HCT116 (cell line): ENCODE data around the gene TEX29. TPM values are rescaled to one million over a fixed set of nuclear protein-coding genes. Genes with fewer than 3 reads are reported as not detected.

Experiments used
- ATAC-seq: fragments of 200-7000 bp; cut with Tn5 transposase; 2 replicates; pipeline ENCODE4 v1.9.1; 2020; ENCODE audit warnings: mild to moderate bottlenecking, moderate library complexity
- BruUV-seq: library from RNA; stranded (reverse); fragments of 400-500 nt; replicated peaks from 2 replicates; lab custom pipeline; 2021; lab: Mats Ljungman, UMichigan
- CTCF ChIA-PET: fragments of 300-600 bp; sonication (Branson Sonifier 250); formaldehyde crosslinking; loops from one replicate; lab custom pipeline; 2021; ENCODE audit warnings: antibody characterized with exemption; lab: Charles Lee
- POLR2A ChIA-PET: fragments of 300-600, 350-600 bp; sonication (Branson Sonifier 250); formaldehyde crosslinking; loops from one replicate; lab custom pipeline; 2021; ENCODE audit warnings: antibody characterized with exemption; lab: Charles Lee
- RAD21 ChIA-PET, 2 experiments: fragments of 300-600 bp; sonication (Branson Sonifier 250); formaldehyde crosslinking; loops; one replicate each; lab custom pipeline; 2023; ENCODE audit warnings: low total read pairs in 2 of 2; ENCODE audit not compliant: uncharacterized antibody in 2 of 2, unreplicated experiment in 2 of 2, low non-redundant PET in 1 of 2; lab: Charles Lee
- DNase-seq: peaks from one replicate; pipeline ENCODE4 v3.0.0-alpha.2; 2010; ENCODE audit warnings: low read depth, low spot score
- H2AFZ ChIP-seq: fragments of 200-600 bp; shearing (Covaris generic), sonication (generic); 2 replicates; pipeline ENCODE4 v1.6.1; 2017; ENCODE audit warnings: low read depth, mixed run types, mixed read lengths, antibody characterized with exemption, low read length; ENCODE audit not compliant: poor library complexity, severe bottlenecking
- H3K27ac ChIP-seq: 2 replicates; pipeline ENCODE4 v1.5.1; 2012; ENCODE audit warnings: low read depth, low read length
- H3K27me3 ChIP-seq: fragments of 200-600 bp; sonication (generic); 2 replicates; pipeline ENCODE4 v1.6.1; 2016; ENCODE audit warnings: mixed run types, low read length, mixed read lengths; ENCODE audit not compliant: insufficient read depth
- H3K36me3 ChIP-seq, 2 experiments: fragments of 200-500 bp in 1 of 2; fragments of 200-600 bp in 1 of 2; sonication (Bioruptor generic) in 1 of 2; sonication (generic) in 1 of 2; 2 replicates each; pipeline versions ENCODE4 v1.5.1 to v1.6.1; 2014 to 2016; ENCODE audit warnings: low read length in 2 of 2, inconsistent platforms in 1 of 2, mixed read lengths in 1 of 2, mixed run types in 1 of 2; ENCODE audit not compliant: insufficient read depth in 2 of 2, control insufficient read depth in 1 of 2
- H3K4me1 ChIP-seq, 2 experiments: fragments of 200-600 bp in 1 of 2; sonication (generic) in 1 of 2; 2 replicates each; pipeline versions ENCODE4 v1.5.1 to v1.6.1; 2012 to 2017; ENCODE audit warnings: low read length in 2 of 2, inconsistent platforms in 1 of 2, mild to moderate bottlenecking in 1 of 2, mixed read lengths in 1 of 2, mixed run types in 1 of 2, moderate library complexity in 1 of 2; ENCODE audit not compliant: insufficient read depth in 2 of 2, control insufficient read depth in 1 of 2
- H3K4me2 ChIP-seq: fragments of 200-600 bp; sonication (generic); 2 replicates; pipeline ENCODE4 v1.6.1; 2017; ENCODE audit warnings: mixed run types, low read length, mixed read lengths
- H3K4me3 ChIP-seq, 2 experiments: fragments of 200-600 bp in 1 of 2; sonication (generic) in 1 of 2; replicated peaks in 1 of 2; 2 replicates each; pipeline ENCODE4 v1.5.1; 2011 to 2016; ENCODE audit warnings: low read length in 2 of 2, control low read depth in 1 of 2, low read depth in 1 of 2, mild to moderate bottlenecking in 1 of 2, mixed read lengths in 1 of 2, mixed run types in 1 of 2
- H3K79me2 ChIP-seq: fragments of 200-600 bp; sonication (generic); 2 replicates; pipeline ENCODE4 v1.6.1; 2017; ENCODE audit warnings: mild to moderate bottlenecking, mixed run types, low read length, moderate library complexity, mixed read lengths; ENCODE audit not compliant: insufficient read depth
- H3K9ac ChIP-seq: fragments of 200-600 bp; sonication (generic); 2 replicates; pipeline ENCODE4 v1.6.1; 2016; ENCODE audit warnings: low read length, mixed read lengths
- H3K9me2 ChIP-seq: fragments of 200-600 bp; sonication (generic), shearing (Covaris generic); 2 replicates; pipeline ENCODE4 v1.6.1; 2017; ENCODE audit warnings: mixed run types, mild to moderate bottlenecking, moderate library complexity; ENCODE audit not compliant: insufficient read depth
- H3K9me3 ChIP-seq, 2 experiments: fragments of 200-500 bp in 1 of 2; fragments of 200-600 bp in 1 of 2; sonication (Bioruptor generic) in 1 of 2; sonication (generic) in 1 of 2; 2 replicates each; pipeline ENCODE4 v1.6.1; 2014 to 2017; ENCODE audit warnings: low read length in 2 of 2, mixed read lengths in 2 of 2, inconsistent platforms in 1 of 2, low read depth in 1 of 2, mild to moderate bottlenecking in 1 of 2, mixed run types in 1 of 2, moderate library complexity in 1 of 2; ENCODE audit not compliant: control insufficient read depth in 1 of 2, insufficient read depth in 1 of 2
- H4K20me1 ChIP-seq: fragments of 200-600 bp; sonication (generic), shearing (Covaris generic); 2 replicates; pipeline ENCODE4 v1.6.1; 2017; ENCODE audit warnings: mixed run types, mild to moderate bottlenecking, moderate library complexity; ENCODE audit not compliant: insufficient read depth
- ATF3 ChIP-seq: IDR thresholded peaks from 2 replicates; pipeline ENCODE4 v1.6.1; 2012
- CEBPB ChIP-seq: IDR thresholded peaks from 2 replicates; pipeline ENCODE4 v1.6.1; 2012; ENCODE audit warnings: low read depth
- EZH2phosphoT487 ChIP-seq: fragments of 200-600 bp; IDR thresholded peaks from 2 replicates; pipeline ENCODE4 v1.6.1; 2018; ENCODE audit warnings: antibody characterized with exemption, borderline replicate concordance
- JUND ChIP-seq: IDR thresholded peaks from 2 replicates; pipeline ENCODE4 v1.6.1; 2012
- MAX ChIP-seq: IDR thresholded peaks from 2 replicates; pipeline ENCODE4 v1.6.1; 2012
- POLR2A ChIP-seq: IDR thresholded peaks from 2 replicates; pipeline ENCODE4 v1.7.0; 2011; ENCODE audit warnings: borderline replicate concordance; ENCODE audit not compliant: insufficient read depth, insufficient read length; ENCODE audit errors: extremely low read depth
- POLR2AphosphoS5 ChIP-seq: IDR thresholded peaks from 2 replicates; pipeline ENCODE4 v1.6.1; 2011; ENCODE audit warnings: mild to moderate bottlenecking, low read depth, low read length, moderate library complexity
- SP1 ChIP-seq: IDR thresholded peaks from 2 replicates; pipeline ENCODE4 v1.6.1; 2012; ENCODE audit warnings: low read depth
- SRF ChIP-seq: IDR thresholded peaks from 2 replicates; pipeline ENCODE4 v1.6.1; 2012; ENCODE audit warnings: low read depth
- TCF7L2 ChIP-seq: IDR thresholded peaks from 2 replicates; pipeline ENCODE4 v1.7.0; 2011; ENCODE audit warnings: borderline replicate concordance, inconsistent platforms; ENCODE audit not compliant: insufficient read depth, insufficient read length; ENCODE audit errors: extremely low read depth
- YY1 ChIP-seq: IDR thresholded peaks from 2 replicates; pipeline ENCODE4 v1.6.1; 2011; ENCODE audit warnings: low read length, low read depth, moderate library complexity, mild to moderate bottlenecking; ENCODE audit not compliant: insufficient replicate concordance; ENCODE audit errors: extremely low read depth
- intact Hi-C: fragments of 100-400 bp; cut with micrococcal nuclease; formaldehyde crosslinking; loops from 2 replicates; pipeline ENCODE4 v1.10.0; 2022
- total RNA-seq: library from RNA; stranded (reverse); gene quantifications from one replicate; pipeline ENCODE4 v1.2.1, GENCODE V29; 2021; ENCODE audit not compliant: unreplicated experiment

The TEX29 gene
- total RNA-seq, 1 experiment from 2014 or later: not detected

- no peak overlapping the region for H3K9ac ChIP-seq
- ChIA-PET CTCF (no interaction called here), RAD21 (no interaction called here), POLR2A (no interaction called here)
- H3K9me2 ChIP-seq: no peaks in the 10 kb centered on the region
- H3K9me3 ChIP-seq: no peaks in the 10 kb centered on the region
- H3K36me3 ChIP-seq: no peaks in the 10 kb centered on the region
- no peaks in the 10 kb centered on the region for H3K79me2 ChIP-seq
- DNase-seq (no peak), ATAC-seq (no peak)
- H3K27ac ChIP-seq: no peak overlapping the region
- no peaks in the 10 kb centered on the region for H4K20me1 ChIP-seq
- intact Hi-C loops: no loop called here
- no peak overlapping the region for H3K4me3 ChIP-seq
- no peaks in the 10 kb centered on the region for H3K4me1 ChIP-seq
- TF ChIP-seq ATF3: no peak
- TF ChIP-seq POLR2AphosphoS5: no peak
- TF ChIP-seq TCF7L2: no peak
- TF ChIP-seq SRF: no peak
- no peak for TF ChIP-seq JUND
- TF ChIP-seq CEBPB: no peak
- TF ChIP-seq SP1: no peak
- no peak for TF ChIP-seq YY1
- TF ChIP-seq EZH2phosphoT487: no peak
- TF ChIP-seq MAX: no peak
- no peak for TF ChIP-seq POLR2A
- no peak overlapping the region for H2AFZ ChIP-seq
- no peak overlapping the region for H3K4me2 ChIP-seq
- H3K27me3 ChIP-seq: 0 out of 2 replicates have a peak, but pooled peaks cover 3% of the 10 kb centered on the region
- no TSS peak for BruUV-seq
These were observed 8.3 kb downstream of the TEX29 start for GRCh38 chr13:111328574-111329410.
